Aorta (tissue), 5 donors: Measurements from ENCODE around the gene HMX3. TPM values are rescaled to one million over a fixed set of nuclear protein-coding genes. Genes with fewer than 3 reads are reported as not detected.

ENCODE experiments used
- ATAC-seq: fragments of 200-7000 bp; cut with Tn5 transposase; one replicate; pipeline ENCODE4 v1.9.1; 2022; ENCODE audit warnings: moderate library complexity; ENCODE audit not compliant: low FRiP score
- DNase-seq, 2 donors: peaks; one replicate each; pipeline ENCODE4 v3.0.0-alpha.2; 2020
- H3K27ac ChIP-seq, 2 donors: one replicate each; pipeline ENCODE4 v1.5.1; 2013; ENCODE audit warnings: low read length in 2 of 2, mild to moderate bottlenecking in 2 of 2, moderate library complexity in 2 of 2, control low read depth in 1 of 2, inconsistent platforms in 1 of 2, low read depth in 1 of 2
- H3K27me3 ChIP-seq, 2 donors: one replicate each; pipeline ENCODE4 v1.6.1; 2013; ENCODE audit warnings: control low read depth in 1 of 2, low read length in 1 of 2, mild to moderate bottlenecking in 1 of 2, moderate library complexity in 1 of 2; ENCODE audit not compliant: insufficient read depth in 2 of 2, control insufficient read depth in 1 of 2
- H3K36me3 ChIP-seq, 2 donors: one replicate each; pipeline ENCODE4 v1.6.1; 2013; ENCODE audit warnings: control low read depth in 1 of 2, low read length in 1 of 2, mild to moderate bottlenecking in 1 of 2; ENCODE audit not compliant: insufficient read depth in 2 of 2, control insufficient read depth in 1 of 2
- H3K4me1 ChIP-seq, 2 donors: one replicate each; pipeline ENCODE4 v1.6.1; 2013; ENCODE audit warnings: low read length in 2 of 2, control low read depth in 1 of 2, mild to moderate bottlenecking in 1 of 2, moderate library complexity in 1 of 2; ENCODE audit not compliant: insufficient read depth in 2 of 2, control insufficient read depth in 1 of 2
- H3K4me3 ChIP-seq, 2 donors: one replicate each; pipeline ENCODE4 v1.5.1; 2013; ENCODE audit warnings: low read length in 2 of 2, control low read depth in 1 of 2, mild to moderate bottlenecking in 1 of 2
- H3K9me3 ChIP-seq: one replicate; pipeline ENCODE4 v1.6.1; 2013; ENCODE audit warnings: mild to moderate bottlenecking, low read length; ENCODE audit not compliant: control insufficient read depth
- WGBS, 2 donors: extraction: QIAGEN DNeasy Blood & Tissue Kit; methylation state at CpG; one replicate each; pipeline ENCODE4 v1.1.7; 2013; 5-methylcytosine and 5-hydroxymethylcytosine counted together
- intact Hi-C, 2 donors: fragments of 100-400 bp; cut with DNase I; formaldehyde crosslinking; loops; one replicate each; pipeline versions ENCODE4 v1.14.2 to v1.15.0; 2022
- long read RNA-seq, 2 donors: library from polyadenylated mRNA; unstranded; transcript quantifications; one replicate each; pipeline ENCODE4 v2.0.0, GENCODE V29; 2020 to 2021
- polyA plus RNA-seq, 2 donors: library from polyadenylated mRNA; stranded (reverse); fragments of 200-250 nt; gene quantifications; one replicate each; pipeline ENCODE4 v1.2.3, GENCODE V29; 2013
- total RNA-seq, 2 donors: library from RNA; stranded (reverse); fragmentation: NEBNext Ultra II Directional; extraction: Animal tissue kit (Norgen Biotek cat#: 25700); gene quantifications; one replicate each; pipeline ENCODE4 v1.2.1, GENCODE V29; 2021
- donor health status: healthy with polysubstance abuse.
- donor health status: Bipolar disorder and iron deficiency.
- donor health status: DM: no; HTN: no; CAD: no.
- donor health status: DM: no; HTN: no; CAD: no.
- donor health status: DM: yes; HTN: yes; CAD: no.

Gene HMX3
- total RNA-seq, result not detected
- polyA plus RNA-seq, result not detected
- long read RNA-seq, donor 1, result 0 reads
- long read RNA-seq, donor 2, result 0 reads

DNA sequence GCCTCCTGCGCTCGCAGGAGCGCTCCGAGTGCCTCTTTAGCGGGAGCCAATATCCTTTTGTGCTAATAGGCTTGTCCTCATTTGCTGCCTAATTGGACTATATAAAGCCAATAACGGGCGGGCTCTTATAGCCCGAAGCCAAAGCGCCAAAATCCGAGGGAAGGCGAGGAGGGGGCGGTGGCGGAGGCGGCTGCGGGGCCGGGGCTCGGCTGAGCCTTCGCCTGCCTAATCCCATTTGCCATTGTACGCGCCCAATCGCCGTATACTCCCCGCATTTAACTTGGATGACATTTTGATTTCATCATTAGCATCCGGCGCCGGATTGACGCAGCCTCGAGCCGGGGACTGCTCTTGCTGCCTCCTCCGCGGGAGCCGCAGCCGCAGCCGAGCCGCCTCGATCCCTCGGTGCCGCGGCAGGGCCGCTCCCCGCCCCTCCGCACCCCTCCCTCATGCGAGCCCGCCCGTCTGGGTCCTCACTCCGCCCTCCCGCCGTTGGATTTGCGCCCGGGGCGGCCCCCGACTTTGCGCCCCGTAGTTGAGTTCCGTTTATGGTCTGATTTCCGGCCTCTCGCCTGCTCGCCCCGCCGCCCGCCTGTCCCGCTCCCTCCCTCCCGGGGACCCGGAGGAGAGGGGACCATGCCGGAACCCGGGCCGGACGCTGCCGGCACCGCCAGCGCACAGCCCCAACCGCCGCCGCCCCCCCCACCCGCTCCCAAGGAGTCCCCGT, at the start of gene HMX3:
HMX3 (plus strand) TSS at position 556 of the 727 bp plus-strand sequence; CDS start at position 637, 81 bp downstream.
- peak within 1 kb of the TSS in 1 of 2 donors; percentile 15 for H3K4me3 ChIP-seq
- WGBS, 2 donors, result 1 to 2% methylated on average over 58 to 76 of the region's 76 CpGs
- ATAC-seq, result no peak
- no peaks in the 10 kb centered on the region for H3K27me3 ChIP-seq
- no peaks in the 10 kb centered on the region for H3K9me3 ChIP-seq
- no peaks in the 10 kb centered on the region for H3K36me3 ChIP-seq
- no peak for DNase-seq
- intact Hi-C loops, result loop anchor here in 1 of 2 donors (10.0 kb wide), 1 partner anchor 249 kb away; no protein-coding TSS in a partner anchor
- H3K4me1 ChIP-seq, result no peaks in the 10 kb centered on the region
- no peak within 1 kb of the TSS for H3K27ac ChIP-seq

GRCh38 chr10:123086281-123086680, 49.5 kb upstream of the HMX3 start:
- intact Hi-C loops, result no loop called here
- H3K4me1 ChIP-seq, result no peaks in the 10 kb centered on the region
- 74 to 84% methylated on average over 7 of the region's 7 CpGs for WGBS, 2 donors
- H3K27ac ChIP-seq, result no peak overlapping the region
- H3K9me3 ChIP-seq, result no peaks in the 10 kb centered on the region
- no peak overlapping the region for H3K4me3 ChIP-seq
- no peak for ATAC-seq
- no peaks in the 10 kb centered on the region for H3K36me3 ChIP-seq
- DNase-seq, result no peak
- H3K27me3 ChIP-seq, result no peaks in the 10 kb centered on the region

DNA sequence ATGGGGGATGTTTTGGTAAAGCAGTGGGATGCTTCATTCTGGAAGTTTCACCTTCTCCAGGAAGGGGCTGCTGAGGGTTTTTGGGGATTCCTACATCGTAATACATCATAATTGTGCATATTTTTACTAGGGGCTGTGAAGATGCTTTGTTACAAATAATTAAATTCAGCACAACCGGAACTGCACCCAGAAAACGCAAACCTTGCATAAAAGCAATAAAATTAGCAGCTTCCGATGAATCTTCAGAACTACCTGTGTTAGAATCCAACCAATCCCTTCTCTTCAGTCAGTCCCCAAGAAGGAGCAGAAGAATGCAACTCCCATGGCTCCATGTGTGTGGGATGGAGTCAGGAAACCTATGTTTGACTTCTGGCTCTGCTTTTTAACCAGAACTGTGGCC, 48.4 kb upstream of the HMX3 start:
- Histone ChIP-seq H3K9me3 (no peaks in the 10 kb centered on the region), H3K27ac (no peak overlapping the region), H3K4me1 (no peaks in the 10 kb centered on the region), H3K36me3 (no peaks in the 10 kb centered on the region), H3K27me3 (no peaks in the 10 kb centered on the region), H3K4me3 (no peak overlapping the region)
- DNase-seq (no peak), ATAC-seq (no peak)
- 88 to 90% methylated on average over 4 of the region's 4 CpGs for WGBS, 2 donors
- intact Hi-C loops, result no loop called here

DNA sequence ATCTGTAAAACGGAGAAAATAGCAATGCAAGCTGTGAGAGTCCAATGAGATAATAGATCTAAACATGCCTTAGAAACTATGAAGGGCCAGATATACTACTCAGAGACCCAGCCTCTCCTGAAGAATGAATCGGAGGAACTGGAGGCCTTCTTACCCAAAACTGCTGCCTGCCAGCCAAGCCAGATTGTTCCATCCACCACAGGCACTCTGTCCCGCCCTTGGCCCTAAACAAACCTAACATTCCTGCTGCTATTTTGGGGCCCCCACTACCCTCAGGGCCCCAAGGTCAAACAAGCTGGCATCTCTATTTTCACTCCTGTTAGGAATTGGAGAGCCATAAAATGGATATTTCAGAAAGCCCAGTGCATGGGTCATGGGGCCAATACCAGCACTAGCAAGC, 48.0 kb upstream of the HMX3 start:
- intact Hi-C loops, result no loop called here
- Histone ChIP-seq H3K4me3 (no peak overlapping the region), H3K27me3 (no peaks in the 10 kb centered on the region), H3K27ac (no peak overlapping the region), H3K36me3 (no peaks in the 10 kb centered on the region), H3K9me3 (no peaks in the 10 kb centered on the region), H3K4me1 (no peaks in the 10 kb centered on the region)
- WGBS, 2 donors, result 41 to 49% methylated on average over 3 of the region's 3 CpGs
- ATAC-seq, result no peak
- DNase-seq, result no peak

DNA sequence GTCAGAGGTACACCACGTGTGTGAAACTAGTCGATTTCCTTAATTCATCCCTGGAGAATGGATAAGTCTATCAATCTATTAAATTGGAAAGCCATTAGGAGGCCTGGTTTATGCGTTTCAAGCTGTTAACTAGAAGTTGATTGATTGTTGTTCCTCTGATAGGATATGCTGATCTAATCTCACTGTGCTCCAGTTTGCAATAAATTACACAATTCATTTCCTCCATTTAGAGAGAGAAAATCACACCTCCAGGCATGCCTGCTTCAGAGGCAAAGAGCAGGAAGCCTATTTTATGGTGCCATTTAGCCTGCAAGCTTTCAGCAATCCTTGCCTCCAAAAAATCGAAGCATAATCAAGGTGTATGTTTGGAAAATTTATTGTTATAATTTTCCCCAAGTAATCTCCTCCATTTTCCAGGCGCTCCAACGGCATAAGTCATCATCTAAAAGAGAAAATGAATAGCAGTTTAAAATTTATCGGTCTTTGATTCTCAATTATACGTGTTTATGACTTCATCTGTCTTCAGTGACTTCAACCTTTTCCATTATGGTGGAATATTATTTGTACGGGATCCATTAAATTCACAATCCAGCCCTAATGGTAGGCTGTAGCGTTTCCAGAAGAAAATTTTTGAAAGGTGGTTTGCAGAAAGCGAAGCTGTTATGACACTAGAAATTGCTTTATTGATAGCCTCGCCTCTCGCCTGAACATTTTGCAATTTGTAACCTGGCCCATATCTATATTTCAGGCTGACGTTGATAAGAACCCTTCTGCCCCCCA, 42.9 kb upstream of the HMX3 start:
- H3K4me3 ChIP-seq, result no peak overlapping the region
- ATAC-seq (no peak), DNase-seq (no peak)
- H3K9me3 ChIP-seq, result no peaks in the 10 kb centered on the region
- WGBS, 2 donors, result 73 to 75% methylated on average over 14 of the region's 14 CpGs
- no peaks in the 10 kb centered on the region for H3K36me3 ChIP-seq
- intact Hi-C loops, result no loop called here
- H3K27me3 ChIP-seq, result no peaks in the 10 kb centered on the region
- no peak overlapping the region for H3K27ac ChIP-seq
- no peaks in the 10 kb centered on the region for H3K4me1 ChIP-seq

GRCh38 chr10:123093489-123093888, 42.3 kb upstream of the HMX3 start:
- Histone ChIP-seq H3K27ac (no peak overlapping the region), H3K4me3 (no peak overlapping the region), H3K9me3 (no peaks in the 10 kb centered on the region), H3K27me3 (no peaks in the 10 kb centered on the region), H3K4me1 (no peaks in the 10 kb centered on the region), H3K36me3 (no peaks in the 10 kb centered on the region)
- 60 to 65% methylated on average over 4 of the region's 4 CpGs for WGBS, 2 donors
- DNase-seq, result no peak
- no peak for ATAC-seq
- intact Hi-C loops, result no loop called here

DNA sequence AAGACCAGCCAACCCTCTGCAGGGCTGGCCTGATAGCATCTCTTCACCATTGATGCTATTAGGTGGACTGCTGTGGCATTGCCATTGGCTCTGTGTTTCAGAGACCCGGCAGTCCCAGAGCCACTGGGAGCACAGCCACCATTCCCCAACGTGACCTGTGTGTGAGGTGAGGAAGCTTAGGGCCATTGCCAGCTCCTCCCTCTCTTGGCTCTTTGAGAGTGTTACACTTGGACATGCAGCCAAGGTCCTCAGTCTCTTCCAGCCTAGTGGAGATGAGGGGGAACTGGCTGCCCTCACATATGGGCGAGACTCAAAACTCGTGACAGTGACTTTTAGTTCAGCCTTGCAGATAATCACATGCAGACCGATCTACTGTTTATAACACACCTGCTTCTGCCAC, 39.3 kb upstream of the HMX3 start:
- 66 to 67% methylated on average over 5 of the region's 5 CpGs for WGBS, 2 donors
- intact Hi-C loops, result no loop called here
- ATAC-seq, result no peak
- Histone ChIP-seq H3K9me3 (no peaks in the 10 kb centered on the region), H3K4me1 (no peaks in the 10 kb centered on the region), H3K36me3 (no peaks in the 10 kb centered on the region), H3K27me3 (no peaks in the 10 kb centered on the region), H3K27ac (no peak overlapping the region), H3K4me3 (no peak overlapping the region)
- DNase-seq, result no peak

DNA sequence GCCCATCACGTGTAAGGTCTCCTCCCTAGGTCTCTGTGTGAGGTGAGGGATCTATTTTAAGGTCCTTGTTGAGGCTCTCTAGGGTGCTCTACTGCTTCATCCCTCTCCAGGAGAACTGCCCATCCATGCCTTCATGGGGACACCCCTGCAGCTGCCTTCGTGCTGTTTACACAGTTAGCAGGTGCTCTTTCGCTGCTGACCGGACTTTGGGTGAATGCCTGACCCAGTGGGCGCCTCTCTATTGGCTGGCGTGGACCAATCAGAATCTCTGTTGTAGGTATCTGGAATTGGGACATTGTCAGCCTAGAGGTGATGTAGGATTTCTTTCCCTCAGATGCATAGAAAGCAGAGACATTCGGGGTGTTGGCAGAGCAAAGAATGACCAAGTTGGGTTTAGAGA, 38.7 kb upstream of the HMX3 start:
- Histone ChIP-seq H3K9me3 (no peaks in the 10 kb centered on the region), H3K36me3 (no peaks in the 10 kb centered on the region), H3K27me3 (no peaks in the 10 kb centered on the region), H3K27ac (no peak overlapping the region), H3K4me1 (no peaks in the 10 kb centered on the region), H3K4me3 (no peak overlapping the region)
- DNase-seq (no peak), ATAC-seq (no peak)
- intact Hi-C loops, result no loop called here
- WGBS, 2 donors, result 74 to 75% methylated on average over 7 of the region's 7 CpGs
